Progenitor cell of endocrine pancreas (in vitro differentiated cells): ENCODE measurements around the gene PJA1. TPM values are rescaled to one million over a fixed set of nuclear protein-coding genes. Genes with fewer than 3 reads are reported as not detected.

Experiments used
- DNase-seq: peaks from one replicate; pipeline ENCODE4 v3.0.0; 2021; ENCODE audit warnings: low spot score; ENCODE audit not compliant: unreplicated experiment
- H3K27ac Mint-ChIP-seq: 2 replicates; pipeline ENCODE4 v1.8.0; 2021; ENCODE audit warnings: mild to moderate bottlenecking, moderate library complexity, mixed read lengths
- H3K27me3 Mint-ChIP-seq: 2 replicates; pipeline ENCODE4 v1.8.0; 2021; ENCODE audit warnings: mixed read lengths
- H3K36me3 Mint-ChIP-seq: 2 replicates; pipeline ENCODE4 v1.8.0; 2022; ENCODE audit warnings: mixed read lengths; ENCODE audit not compliant: insufficient read depth
- H3K4me1 Mint-ChIP-seq: 2 replicates; pipeline ENCODE4 v1.8.0; 2021; ENCODE audit warnings: low read depth, mixed read lengths
- H3K4me3 Mint-ChIP-seq: 2 replicates; pipeline ENCODE4 v1.8.0; 2021; ENCODE audit warnings: low read depth, mild to moderate bottlenecking, moderate library complexity, mixed read lengths
- H3K9me3 Mint-ChIP-seq: 2 replicates; pipeline ENCODE4 v1.8.0; 2021; ENCODE audit warnings: low read depth, mixed read lengths
- total RNA-seq: library from RNA; stranded (reverse); gene quantifications from 2 replicates; pipeline ENCODE4 v1.2.1, GENCODE V29; 2021
- TF ChIP-seq, protein P1 (sequence below): fragments of 200-600 bp; sonication (generic); IDR thresholded peaks from one replicate; pipeline ENCODE4 v1.5.0; 2021; ENCODE audit warnings: antibody characterized with exemption, mild to moderate bottlenecking; ENCODE audit not compliant: unreplicated experiment

The PJA1 gene
- total RNA-seq, 1 donor from 2014 or later = 35.7 TPM

DNA sequence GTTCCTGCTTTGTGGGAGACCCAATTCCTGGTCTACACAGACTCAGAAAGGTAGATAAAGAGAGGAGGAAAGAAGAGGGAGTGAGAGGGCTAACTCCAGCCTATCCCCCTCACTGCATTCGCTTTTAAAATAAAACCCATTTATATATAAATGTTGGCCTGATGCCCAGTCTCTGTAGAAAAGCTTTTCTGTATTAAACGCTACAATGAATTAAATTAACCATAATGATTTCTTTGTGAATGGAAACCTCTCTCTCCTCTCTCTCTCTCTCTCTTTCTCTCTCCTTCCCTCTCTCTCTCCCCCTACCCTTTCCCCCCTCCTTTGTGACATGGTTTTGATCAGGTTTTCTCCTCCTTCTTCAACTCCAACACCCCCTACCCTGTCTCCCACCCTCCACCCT lies 34.8 kb downstream of the PJA1 start:
- Mint-ChIP-seq H3K9me3 (peaks cover 7% of the 10 kb centered on the region), H3K4me1 (peaks cover 2% of the 10 kb centered on the region), H3K27me3 (peaks cover 23% of the 10 kb centered on the region), H3K4me3 (no peak overlapping the region), H3K27ac (no peak overlapping the region), H3K36me3 (no peaks in the 10 kb centered on the region)
- DNase-seq = no peak
- TF ChIP-seq, protein P1, sequence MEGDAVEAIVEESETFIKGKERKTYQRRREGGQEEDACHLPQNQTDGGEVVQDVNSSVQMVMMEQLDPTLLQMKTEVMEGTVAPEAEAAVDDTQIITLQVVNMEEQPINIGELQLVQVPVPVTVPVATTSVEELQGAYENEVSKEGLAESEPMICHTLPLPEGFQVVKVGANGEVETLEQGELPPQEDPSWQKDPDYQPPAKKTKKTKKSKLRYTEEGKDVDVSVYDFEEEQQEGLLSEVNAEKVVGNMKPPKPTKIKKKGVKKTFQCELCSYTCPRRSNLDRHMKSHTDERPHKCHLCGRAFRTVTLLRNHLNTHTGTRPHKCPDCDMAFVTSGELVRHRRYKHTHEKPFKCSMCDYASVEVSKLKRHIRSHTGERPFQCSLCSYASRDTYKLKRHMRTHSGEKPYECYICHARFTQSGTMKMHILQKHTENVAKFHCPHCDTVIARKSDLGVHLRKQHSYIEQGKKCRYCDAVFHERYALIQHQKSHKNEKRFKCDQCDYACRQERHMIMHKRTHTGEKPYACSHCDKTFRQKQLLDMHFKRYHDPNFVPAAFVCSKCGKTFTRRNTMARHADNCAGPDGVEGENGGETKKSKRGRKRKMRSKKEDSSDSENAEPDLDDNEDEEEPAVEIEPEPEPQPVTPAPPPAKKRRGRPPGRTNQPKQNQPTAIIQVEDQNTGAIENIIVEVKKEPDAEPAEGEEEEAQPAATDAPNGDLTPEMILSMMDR = no peak

DNA sequence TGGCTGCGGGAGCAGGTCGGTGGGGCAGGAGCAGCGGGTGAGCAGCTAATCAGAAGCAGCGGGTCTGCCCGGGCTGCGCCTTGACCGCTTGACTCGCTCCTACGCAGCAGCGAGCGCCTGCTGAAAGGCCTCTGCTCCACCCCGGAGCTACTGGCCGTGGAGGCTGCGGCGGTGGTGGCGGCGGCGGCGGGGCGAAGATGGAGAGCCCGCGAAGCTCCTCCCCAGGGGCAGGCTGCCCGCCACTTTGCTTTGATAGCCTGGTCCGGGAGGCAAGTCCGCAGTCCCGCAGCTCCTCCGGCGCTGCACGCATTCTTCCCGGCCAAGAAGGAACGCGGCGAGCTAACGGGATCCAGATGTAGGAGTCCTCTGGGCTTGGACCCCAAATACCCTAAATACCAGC lies 36.7 kb downstream of the PJA1 start:
- Mint-ChIP-seq H3K36me3 (no peaks in the 10 kb centered on the region), H3K4me3 (no peak overlapping the region), H3K4me1 (peaks cover 2% of the 10 kb centered on the region), H3K9me3 (peaks cover 7% of the 10 kb centered on the region), H3K27me3 (peaks cover 23% of the 10 kb centered on the region), H3K27ac (no peak overlapping the region)
- TF ChIP-seq, protein P1 = no peak
- no peak for DNase-seq

DNA sequence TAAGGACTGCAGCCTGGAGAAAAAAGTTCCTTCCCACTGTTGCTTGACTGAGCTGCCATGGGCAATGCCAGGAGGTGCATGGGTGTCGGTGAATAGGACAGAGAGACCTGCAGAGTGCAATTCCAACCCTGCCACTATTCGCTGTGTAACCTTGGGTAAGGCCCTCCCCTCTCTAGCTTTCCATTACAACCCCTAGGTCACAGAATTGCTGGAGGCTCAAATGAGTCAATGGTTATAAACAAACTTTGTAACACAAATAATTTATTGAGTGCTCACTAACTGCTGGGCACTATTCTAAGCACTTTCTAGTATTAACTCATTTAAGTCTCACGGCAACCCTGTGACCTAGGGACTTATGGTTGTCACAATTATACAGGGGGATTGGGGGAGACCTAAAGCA lies 37.8 kb downstream of the PJA1 start:
- Mint-ChIP-seq H3K27ac (no peak overlapping the region), H3K36me3 (no peaks in the 10 kb centered on the region), H3K27me3 (peaks cover 23% of the 10 kb centered on the region), H3K9me3 (peaks cover 7% of the 10 kb centered on the region), H3K4me1 (peaks cover 2% of the 10 kb centered on the region), H3K4me3 (no peak overlapping the region)
- TF ChIP-seq, protein P1 = no peak
- no peak for DNase-seq

DNA sequence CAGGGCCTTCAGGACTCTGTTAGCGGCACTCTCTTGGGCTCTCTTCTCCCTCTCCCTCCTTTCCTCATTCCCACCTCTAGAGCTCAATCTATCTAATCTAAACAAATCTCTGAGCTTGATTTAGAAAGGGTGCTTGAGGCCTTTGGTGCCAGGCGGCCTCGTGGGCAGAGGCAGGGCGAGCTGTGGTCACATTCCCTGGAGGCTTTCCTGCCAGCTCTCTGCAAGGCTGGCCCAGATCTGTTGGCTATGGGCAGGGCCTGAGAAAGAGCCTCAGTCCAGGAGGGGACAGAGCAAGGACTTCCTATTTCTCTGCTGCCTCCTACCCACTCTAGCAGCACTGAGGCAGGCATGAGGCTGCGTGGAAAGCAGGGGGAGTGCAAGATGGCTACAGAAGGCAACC lies 38.6 kb downstream of the PJA1 start:
- Mint-ChIP-seq H3K27ac (no peak overlapping the region), H3K27me3 (peaks cover 20% of the 10 kb centered on the region), H3K4me3 (no peak overlapping the region), H3K9me3 (peaks cover 6% of the 10 kb centered on the region), H3K4me1 (peaks cover 2% of the 10 kb centered on the region), H3K36me3 (no peaks in the 10 kb centered on the region)
- TF ChIP-seq, protein P1 = no peak
- no peak for DNase-seq

DNA sequence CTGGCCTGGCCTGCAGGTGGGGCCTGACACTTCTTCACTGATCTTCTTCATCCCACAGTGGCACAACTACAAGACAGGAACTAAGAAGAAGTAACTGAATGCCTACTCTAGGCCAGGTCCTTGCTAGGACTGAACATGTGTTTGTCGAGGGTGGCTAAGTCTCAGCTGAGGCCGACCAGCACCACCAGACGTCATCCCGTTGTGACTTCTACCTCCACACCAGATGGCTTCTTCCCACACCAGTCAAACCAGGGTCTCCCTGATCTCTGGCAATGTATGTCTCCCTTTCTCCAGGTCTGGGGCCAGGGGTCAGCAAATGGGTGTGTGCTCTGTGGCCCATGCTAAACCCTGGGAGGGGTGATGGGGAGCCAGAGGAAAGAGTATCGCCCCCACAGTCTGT lies 40.2 kb downstream of the PJA1 start:
- Mint-ChIP-seq H3K4me3 (no peak overlapping the region), H3K36me3 (no peaks in the 10 kb centered on the region), H3K27me3 (peaks cover 14% of the 10 kb centered on the region), H3K4me1 (peaks cover 2% of the 10 kb centered on the region), H3K27ac (no peak overlapping the region), H3K9me3 (peaks cover 7% of the 10 kb centered on the region)
- TF ChIP-seq, protein P1 = no peak
- DNase-seq = no peak

DNA sequence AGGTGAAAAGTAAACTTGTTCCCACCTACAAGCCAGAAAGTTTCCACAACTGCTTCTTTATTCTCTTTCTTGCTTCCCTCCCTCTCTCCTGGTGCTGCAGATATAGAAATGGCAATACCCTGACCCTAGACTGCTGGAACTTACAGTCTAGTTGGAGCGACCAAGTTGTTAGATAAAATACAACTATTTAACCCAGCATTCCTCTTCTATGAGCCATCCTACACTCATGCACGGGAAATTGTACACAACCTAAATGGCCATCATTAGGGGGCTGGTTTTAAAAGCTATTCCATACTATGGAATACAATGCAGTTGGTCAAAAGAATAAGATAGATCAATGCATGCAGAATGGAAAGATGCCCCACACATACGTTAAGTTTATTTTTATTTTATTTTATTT lies 41.1 kb downstream of the PJA1 start:
- DNase-seq = no peak
- Mint-ChIP-seq H3K9me3 (peaks cover 7% of the 10 kb centered on the region), H3K4me3 (no peak overlapping the region), H3K27ac (no peak overlapping the region), H3K4me1 (peaks cover 2% of the 10 kb centered on the region), H3K27me3 (peaks cover 10% of the 10 kb centered on the region), H3K36me3 (no peaks in the 10 kb centered on the region)
- TF ChIP-seq, protein P1 = no peak
